ENCODE measurements around the gene KLHL6.
"Not testable (repeated sequence)": the region's sequence is repeated elsewhere in the genome, so short reads cannot be mapped to it uniquely, and the experiment has no call there.

KLHL6 gene

DNA sequence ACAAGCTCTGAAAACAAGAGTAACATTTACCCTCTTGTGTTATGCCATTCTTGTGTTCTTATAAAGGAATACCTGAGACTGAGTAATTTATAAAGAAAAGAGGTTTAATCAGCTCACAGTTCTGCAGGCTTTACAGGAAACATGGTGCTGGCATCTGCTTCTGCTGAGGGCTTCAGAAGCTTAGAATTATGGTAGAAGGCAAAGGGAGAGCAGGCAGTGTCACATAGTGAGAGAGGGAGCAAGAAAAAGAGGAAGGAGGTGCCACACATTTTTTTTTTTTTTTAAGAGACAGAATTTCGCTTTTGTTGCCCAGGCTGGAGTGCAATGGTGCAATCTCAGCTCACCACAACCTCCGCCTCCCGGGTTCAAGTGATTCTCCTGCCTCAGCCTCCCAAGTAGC is 115.0 kb downstream of the KLHL6 start:
- not testable (repeated sequence) for H3K4me3 Mint-ChIP-seq; DNase-seq (ENCODE audit: low spot score); H3K27ac Mint-ChIP-seq; H3K36me3 Mint-ChIP-seq (ENCODE audit: low read depth)
- H3K4me1 Mint-ChIP-seq (ENCODE audit: low read depth) = peaks cover 40% of the 10 kb centered on the region
- H3K27me3 Mint-ChIP-seq (ENCODE audit: low read depth) = peaks cover 11% of the 10 kb centered on the region
- peaks cover 43% of the 10 kb centered on the region for H3K9me3 Mint-ChIP-seq

DNA sequence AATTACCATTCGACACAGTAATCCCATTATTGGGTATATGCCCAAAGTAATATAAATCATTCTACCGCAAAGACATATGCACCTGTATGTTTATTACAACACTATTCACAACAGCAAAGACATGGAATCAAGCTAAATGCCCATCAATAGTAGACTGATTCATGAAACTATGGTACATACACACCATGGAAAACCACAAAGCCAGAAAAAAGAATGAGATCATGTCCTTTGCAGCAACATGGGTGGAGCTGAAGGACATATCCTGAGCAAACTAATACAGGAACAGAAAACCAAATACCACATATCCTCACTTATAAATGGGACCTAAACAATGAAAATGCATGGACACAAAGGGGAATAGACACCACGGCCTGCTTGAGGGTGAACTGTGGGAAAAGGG is 116.0 kb downstream of the KLHL6 start:
- Mint-ChIP-seq H3K27me3 (ENCODE audit: low read depth) (peaks cover 11% of the 10 kb centered on the region), H3K4me3 (no peak overlapping the region), H3K36me3 (ENCODE audit: low read depth) (peaks cover 8% of the 10 kb centered on the region), H3K4me1 (ENCODE audit: low read depth) (peaks cover 49% of the 10 kb centered on the region), H3K27ac (no peak overlapping the region), H3K9me3 (peaks cover 40% of the 10 kb centered on the region)
- DNase-seq (ENCODE audit: low spot score) = no peak

DNA sequence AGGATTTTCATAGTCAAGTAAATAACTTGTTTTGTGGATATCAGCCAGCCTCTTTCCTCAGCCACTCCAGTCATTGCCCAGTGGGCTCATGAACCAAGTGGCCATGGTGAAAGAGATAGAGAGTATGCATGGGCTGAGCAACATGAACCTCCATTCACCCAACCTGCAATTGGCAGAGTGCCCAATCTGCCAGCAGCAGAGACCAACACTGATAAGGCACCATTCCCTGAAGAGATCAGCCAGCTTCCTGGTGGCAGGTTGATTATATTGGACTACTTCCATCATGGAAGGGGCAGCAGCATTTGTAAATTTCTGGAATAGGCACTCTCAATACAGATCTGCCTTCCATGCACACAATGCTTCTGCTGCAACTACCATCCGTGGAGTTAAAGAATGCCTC is 116.8 kb downstream of the KLHL6 start:
- no peak overlapping the region for H3K27ac Mint-ChIP-seq
- peaks cover 32% of the 10 kb centered on the region for H3K9me3 Mint-ChIP-seq
- H3K4me3 Mint-ChIP-seq = no peak overlapping the region

DNA sequence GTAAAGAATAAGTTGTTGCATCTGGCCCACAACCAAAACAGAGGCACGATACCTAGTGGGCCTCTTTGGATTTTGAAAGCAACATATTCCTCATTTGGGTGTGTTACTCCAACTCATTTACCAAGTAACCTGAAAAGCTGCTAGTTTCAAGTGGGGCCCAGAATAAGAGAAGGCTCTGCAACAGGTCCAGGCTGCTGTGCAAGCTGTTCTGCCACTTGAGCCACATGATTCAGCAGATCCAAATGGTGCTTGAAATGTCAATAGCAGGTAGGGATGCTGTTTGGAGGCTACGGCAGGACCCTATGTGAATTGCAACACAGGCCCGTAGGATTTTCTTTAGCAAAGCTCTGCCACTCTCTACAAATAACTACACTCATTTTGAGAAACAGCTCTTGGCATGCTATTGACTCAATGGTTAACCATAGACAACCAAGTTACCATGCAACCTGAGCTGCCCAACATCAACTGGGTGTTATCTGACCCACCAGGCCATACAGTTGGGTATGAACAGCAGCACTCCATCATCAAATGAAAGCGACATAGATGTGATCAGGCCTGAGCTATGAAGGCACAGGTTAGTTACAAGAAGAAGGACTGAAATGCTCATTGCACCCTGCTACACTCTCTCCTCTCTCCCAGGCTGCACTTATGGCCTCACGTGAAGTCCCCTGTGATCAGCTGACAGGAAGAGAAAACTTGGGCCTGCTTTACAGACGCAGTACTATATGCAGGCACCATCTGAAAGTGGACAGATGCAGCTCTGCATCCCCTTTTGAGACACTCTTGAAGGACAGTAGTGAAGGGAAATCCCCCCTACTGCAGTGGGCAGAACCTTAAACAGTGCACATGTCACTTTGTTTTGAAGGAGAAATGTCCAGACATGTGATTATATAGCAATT is 117.6 kb downstream of the KLHL6 start:
- Mint-ChIP-seq H3K4me1 (ENCODE audit: low read depth) (peaks cover 51% of the 10 kb centered on the region), H3K9me3 (peaks cover 24% of the 10 kb centered on the region), H3K4me3 (no peak overlapping the region), H3K27me3 (ENCODE audit: low read depth) (peaks cover 5% of the 10 kb centered on the region), H3K36me3 (ENCODE audit: low read depth) (no peaks in the 10 kb centered on the region), H3K27ac (no peak overlapping the region)
- no peak for DNase-seq (ENCODE audit: low spot score)

More for the DNA sequence above, 116.8 kb downstream of the KLHL6 start:
- DNase-seq (ENCODE audit: low spot score) = no peak
- Mint-ChIP-seq H3K4me1 (ENCODE audit: low read depth) (peaks cover 50% of the 10 kb centered on the region), H3K36me3 (ENCODE audit: low read depth) (peaks cover 7% of the 10 kb centered on the region), H3K27me3 (ENCODE audit: low read depth) (peaks cover 11% of the 10 kb centered on the region)
